Lower leg skin (tissue), 3 donors: ENCODE results near the gene BCL2.

Experiments used
- CTCF ChIP-seq, 3 donors: fragments of 450-650 bp; IDR thresholded peaks; one replicate each; pipeline ENCODE4 v1.5.1; 2016; ENCODE audit warnings: antibody characterized with exemption in 3 of 3, mild to moderate bottlenecking in 3 of 3, moderate library complexity in 2 of 3
- POLR2A ChIP-seq, 2 donors: fragments of 450-650 bp; IDR thresholded peaks; one replicate each; pipeline ENCODE4 v1.6.1; 2016 to 2017; ENCODE audit warnings: antibody characterized with exemption in 2 of 2, mild to moderate bottlenecking in 1 of 2, moderate library complexity in 1 of 2

GRCh38 chr18:63177259-63177658 is 142.3 kb downstream of the BCL2 start:
- no peak for TF ChIP-seq CTCF (IDR thresholded peaks at IDR 0.05)
- no peak for TF ChIP-seq POLR2A (IDR thresholded peaks at IDR 0.05)
